ENCODE data around the gene RPS19BP1. TPM values are rescaled to one million over a fixed set of nuclear protein-coding genes. Genes with fewer than 3 reads are reported as not detected.
A peak's percentile ranks its signal among the peaks of the same experiment; 100 is the strongest.

Gene RPS19BP1
- total and polyA plus RNA-seq, 2 of the 8 experiments (the other 6 are each of a cell fraction or from before 2014, with no cell fraction given) = 77.9 to 97.9 TPM

DNA sequence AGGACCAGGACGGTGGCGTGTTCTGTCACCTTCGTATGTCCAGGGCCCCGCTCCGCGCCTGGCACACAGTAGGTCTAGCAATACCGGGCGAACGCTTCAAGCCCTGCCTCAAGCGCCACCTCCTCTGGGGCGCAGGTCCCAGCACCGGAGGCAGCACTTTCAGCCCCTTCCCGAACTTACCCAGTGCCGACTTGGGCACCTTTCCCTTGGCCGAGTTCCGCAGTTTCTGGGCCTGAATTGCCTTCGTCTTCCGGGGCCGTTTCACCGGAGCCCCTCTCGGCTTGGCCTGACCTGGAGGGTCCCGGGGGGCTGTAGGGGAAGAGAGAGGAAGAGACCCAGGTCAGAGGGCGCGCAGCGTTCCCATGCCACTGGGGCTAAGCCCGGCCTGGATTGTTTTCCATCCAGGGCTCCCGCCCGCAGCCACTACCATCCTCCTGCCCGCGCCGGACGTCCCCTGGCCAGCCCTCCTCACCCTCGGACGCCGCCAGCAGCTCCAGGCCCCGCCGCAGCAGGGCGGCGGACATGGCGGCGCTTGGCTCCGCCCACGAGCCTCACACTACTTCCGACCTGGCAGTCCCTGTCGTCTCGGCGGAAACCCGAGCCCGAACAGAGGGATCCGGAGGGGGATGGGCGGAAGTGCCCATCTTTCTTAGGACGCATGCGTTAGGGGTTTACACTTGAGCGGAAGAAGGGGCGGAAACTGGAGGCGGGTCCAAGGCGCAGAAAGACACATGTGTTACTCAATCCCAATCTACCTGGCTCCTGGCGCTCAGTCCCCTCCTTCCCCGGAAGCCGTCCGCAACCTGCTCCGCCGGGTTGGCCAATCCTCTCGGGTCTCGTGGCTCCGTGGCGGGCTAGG lies at the start of gene RPS19BP1 (continued):
- 0 out of 3 replicates have a peak, but pooled peaks of 1 of the 2 experiments have one; percentile 20 for TF ChIP-seq EP300 (IDR thresholded peaks at IDR 0.05; ENCODE audit: borderline replicate concordance in 1 of 2, low read depth in 2 of 2, low read length in 2 of 2)
- no peak for TF ChIP-seq CBX5 (IDR thresholded peaks at IDR 0.05; ENCODE audit: low read depth, low read length)
- TF ChIP-seq CTBP2 (IDR thresholded peaks at IDR 0.05; ENCODE audit: borderline replicate concordance, insufficient read depth, insufficient read length, low read length) = peak; percentile 44
- TF ChIP-seq, protein P1, sequence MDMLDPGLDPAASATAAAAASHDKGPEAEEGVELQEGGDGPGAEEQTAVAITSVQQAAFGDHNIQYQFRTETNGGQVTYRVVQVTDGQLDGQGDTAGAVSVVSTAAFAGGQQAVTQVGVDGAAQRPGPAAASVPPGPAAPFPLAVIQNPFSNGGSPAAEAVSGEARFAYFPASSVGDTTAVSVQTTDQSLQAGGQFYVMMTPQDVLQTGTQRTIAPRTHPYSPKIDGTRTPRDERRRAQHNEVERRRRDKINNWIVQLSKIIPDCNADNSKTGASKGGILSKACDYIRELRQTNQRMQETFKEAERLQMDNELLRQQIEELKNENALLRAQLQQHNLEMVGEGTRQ (IDR thresholded peaks at IDR 0.05; ENCODE audit: low read length) = no peak
- peak; percentile 90 for TF ChIP-seq PHF8 (conservative IDR thresholded peaks at IDR 0.05; ENCODE audit: low read depth, low read length)
- TF ChIP-seq ASH2L (IDR thresholded peaks at IDR 0.05; ENCODE audit: low read length) = peak; percentile 57
- TF ChIP-seq GABPA (IDR thresholded peaks at IDR 0.05; ENCODE audit: borderline replicate concordance, insufficient read depth, low read length) = peak; percentile 92
- TF ChIP-seq FOSL1 (IDR thresholded peaks at IDR 0.05; ENCODE audit: insufficient read depth, low read depth, low read length) = no peak
